NCI-H128 (cell line): ENCODE results near the gene COL6A2.
"Not testable (repeated sequence)": the region's sequence is repeated elsewhere in the genome, so short reads cannot be mapped to it uniquely, and the experiment has no call there.

Experiments
- DNase-seq: peaks from one replicate; lab custom pipeline; 2025; ENCODE audit not compliant: unreplicated experiment; lab: John Stamatoyannopoulos, UW

COL6A2 gene

DNA sequence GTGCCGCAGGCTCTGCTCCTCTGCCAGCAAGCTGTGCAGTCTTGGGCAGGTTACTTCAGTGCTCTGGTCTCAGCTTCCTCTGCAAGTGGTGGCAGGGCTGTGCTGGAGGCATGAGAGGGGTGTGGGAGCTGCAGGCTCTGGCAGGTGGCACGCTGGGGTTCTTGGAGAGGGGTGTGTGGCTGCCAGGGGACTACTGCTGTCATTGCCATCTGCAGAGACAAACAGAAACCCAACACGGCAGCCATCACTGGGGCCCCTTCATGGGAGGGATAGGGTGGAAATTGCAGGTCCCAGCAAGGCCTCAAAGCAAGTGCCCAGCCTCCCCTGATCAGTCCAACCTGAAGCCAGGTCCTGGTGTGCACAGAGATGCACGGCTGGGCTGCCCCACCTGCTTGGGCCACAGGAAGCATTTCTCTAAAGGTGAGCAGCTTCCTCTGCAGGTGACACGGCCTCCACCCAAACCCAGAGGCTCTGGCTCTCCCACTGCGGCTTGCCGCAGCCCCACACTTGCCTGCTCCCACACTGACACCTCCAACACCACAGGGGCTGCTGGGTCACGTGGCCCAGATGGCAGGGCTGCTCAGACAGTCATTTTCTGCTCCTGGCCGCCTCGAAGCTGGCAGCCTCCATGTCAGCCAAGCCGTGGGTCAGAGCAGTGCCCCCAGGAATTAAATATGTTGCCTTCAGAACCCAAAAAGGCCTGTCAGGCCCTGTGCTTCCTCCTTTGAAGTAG lies 4.1 kb upstream of the COL6A2 start:
- no peak for DNase-seq

DNA sequence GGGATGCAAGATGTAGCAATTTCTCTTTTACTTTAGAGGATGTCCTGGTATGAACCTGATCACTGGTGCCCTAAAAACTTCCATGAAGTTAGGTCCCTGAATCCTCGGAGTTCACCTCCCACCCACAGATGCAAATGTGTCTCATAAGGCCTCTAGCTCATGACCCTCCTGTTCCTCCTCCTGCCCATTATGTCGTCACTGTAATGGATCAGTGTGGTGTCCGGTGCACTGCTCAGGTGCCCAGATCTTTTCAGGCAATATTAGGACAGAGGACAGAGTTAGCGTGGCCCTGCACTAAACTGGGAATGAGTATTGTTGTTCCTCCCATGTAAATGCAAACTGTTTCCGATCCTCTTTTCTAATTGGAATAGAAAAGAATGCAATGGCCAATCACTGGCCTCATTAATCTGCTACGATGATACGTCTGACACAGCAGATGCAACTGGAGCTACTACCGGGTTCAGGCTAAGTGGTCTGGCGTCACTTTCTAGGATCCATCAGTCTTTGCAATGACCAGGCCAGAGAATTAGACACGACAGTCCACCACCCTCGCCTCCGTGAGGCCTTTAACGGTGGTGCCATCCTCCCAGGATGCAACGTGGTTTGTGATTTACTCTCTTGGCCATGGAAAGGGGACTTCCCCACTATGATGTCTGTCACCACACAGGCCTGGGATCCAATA lies 3.4 kb upstream of the COL6A2 start:
- no peak for DNase-seq

- DNase-seq: no peak
These were observed 2.7 kb upstream of the COL6A2 start for GRCh38 chr21:46095083-46095719.

DNA sequence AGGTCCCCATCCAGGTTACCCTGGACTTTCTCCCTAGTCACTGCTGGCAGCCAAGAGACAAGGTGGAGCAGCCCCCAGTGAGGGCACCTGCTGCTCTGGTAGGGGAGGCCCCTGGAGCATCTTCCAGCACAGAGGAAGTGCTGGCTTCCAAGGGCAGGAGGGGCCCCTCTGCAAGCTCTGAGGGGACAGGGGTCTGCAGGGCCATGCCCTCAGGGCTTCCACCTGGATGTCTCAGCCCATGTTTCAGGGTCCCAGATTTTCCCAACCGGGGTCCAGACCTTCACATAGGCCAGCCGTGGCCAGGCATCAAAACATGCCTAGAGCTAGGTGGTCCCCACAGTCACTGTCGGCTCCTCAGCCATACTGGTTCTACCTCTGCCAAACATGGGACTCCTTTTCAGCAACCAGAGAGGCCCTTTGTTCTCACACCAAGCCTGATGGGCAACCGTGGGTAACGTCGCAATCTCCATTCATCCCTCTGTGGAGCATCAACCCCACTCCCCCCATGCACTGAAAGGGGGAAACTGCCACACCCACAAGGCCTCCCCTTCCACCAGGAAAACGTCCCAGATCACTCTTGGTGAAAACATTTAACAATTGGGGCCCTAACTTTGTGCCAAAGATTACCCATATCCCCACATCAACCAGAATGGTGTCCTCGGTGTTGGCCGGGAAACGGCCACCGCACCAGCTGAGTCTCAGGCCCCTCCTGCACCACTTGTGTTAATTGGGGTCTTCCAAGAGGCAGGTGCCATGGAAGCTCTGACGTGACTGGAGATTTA lies 1.9 kb upstream of the COL6A2 start:
- DNase-seq: no peak

DNA sequence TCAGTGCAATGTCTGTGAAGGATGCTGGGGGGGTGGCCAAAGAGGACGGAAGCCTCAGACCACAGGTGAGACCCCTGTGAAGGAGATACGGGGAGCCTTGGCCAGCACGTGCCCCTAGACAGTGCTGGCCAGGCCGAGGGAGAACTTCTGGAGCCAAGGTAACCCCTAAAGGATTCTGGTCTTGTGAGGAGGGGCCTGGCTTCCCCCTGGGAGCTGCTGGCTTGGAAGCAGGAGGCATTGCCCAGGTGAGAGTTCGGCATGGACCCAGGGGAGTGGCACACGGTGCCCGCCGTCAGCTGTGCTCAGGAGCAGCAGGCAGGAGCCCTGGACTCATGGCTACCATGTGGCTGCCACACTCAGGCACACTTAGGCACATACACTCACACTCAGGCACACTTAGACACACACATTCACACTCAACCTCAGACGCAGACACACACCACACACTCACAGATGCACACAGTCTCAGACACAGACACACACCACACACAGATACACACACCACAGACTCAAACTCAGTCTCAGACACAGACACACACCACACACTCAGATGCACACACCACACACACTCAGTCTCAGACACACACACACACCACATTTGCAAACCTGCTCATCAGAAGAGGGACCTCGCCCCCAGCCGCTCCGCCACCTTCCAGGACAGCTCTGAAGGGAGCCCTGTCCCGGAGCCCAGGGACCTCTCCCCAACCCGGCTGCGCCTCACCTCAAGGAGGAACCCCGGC lies 1.1 kb upstream of the COL6A2 start:
- DNase-seq: no peak

- no peak for DNase-seq
These were observed 610 bp downstream of the COL6A2 start for GRCh38 chr21:46098303-46099141.

GRCh38 chr21:46099476-46099875 lies 1.6 kb downstream of the COL6A2 start:
- no peak for DNase-seq

GRCh38 chr21:46100020-46100419 lies 2.1 kb downstream of the COL6A2 start:
- DNase-seq: no peak

DNA sequence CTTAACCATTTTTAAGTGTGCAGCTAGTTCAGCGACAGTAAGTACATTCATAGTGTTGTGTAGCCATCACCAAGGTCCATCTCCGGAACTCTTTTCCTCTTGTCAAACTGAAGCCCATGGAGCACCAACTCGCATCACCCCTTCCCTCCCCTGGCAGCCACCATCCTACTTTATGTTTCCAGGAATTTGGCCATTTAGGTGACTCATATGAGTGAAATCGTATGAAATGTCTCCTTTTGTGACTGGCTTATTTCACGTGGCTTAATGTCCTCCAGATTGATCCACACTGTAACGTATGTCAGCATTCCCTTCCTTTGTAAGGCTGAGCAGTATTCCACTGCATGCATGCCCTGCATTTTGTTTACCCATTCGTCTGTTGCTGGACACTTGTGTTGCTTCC lies 2.5 kb downstream of the COL6A2 start:
- no peak for DNase-seq

- no peak for DNase-seq
These were observed 3.0 kb downstream of the COL6A2 start for GRCh38 chr21:46100906-46101305.

DNA sequence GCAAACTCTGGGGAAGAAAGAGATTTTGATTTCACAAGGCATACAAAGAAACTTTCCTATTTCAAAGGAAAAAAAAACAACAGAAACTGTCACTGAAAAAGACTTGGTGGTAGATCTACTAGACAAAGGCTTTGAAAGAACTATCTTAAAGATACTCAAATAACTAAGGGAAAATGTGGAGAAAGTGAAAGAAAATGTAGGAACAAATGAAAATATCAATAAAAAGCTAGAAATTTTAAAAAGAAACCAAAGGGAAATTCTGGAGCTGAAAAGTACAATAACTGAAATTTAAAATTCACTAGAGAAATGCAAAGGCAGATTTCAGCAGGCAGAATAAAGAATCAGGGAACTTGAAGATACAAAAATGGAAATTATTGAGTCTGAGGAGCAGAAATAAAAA lies 6.2 kb downstream of the COL6A2 start:
- DNase-seq: no peak

- not testable (repeated sequence) for DNase-seq
These were observed 9.5 kb downstream of the COL6A2 start for GRCh38 chr21:46107376-46107775.

GRCh38 chr21:46108827-46109312 lies 11.0 kb downstream of the COL6A2 start:
- DNase-seq: no peak

- no peak for DNase-seq
These were observed 11.7 kb downstream of the COL6A2 start for GRCh38 chr21:46109313-46110221.

DNA sequence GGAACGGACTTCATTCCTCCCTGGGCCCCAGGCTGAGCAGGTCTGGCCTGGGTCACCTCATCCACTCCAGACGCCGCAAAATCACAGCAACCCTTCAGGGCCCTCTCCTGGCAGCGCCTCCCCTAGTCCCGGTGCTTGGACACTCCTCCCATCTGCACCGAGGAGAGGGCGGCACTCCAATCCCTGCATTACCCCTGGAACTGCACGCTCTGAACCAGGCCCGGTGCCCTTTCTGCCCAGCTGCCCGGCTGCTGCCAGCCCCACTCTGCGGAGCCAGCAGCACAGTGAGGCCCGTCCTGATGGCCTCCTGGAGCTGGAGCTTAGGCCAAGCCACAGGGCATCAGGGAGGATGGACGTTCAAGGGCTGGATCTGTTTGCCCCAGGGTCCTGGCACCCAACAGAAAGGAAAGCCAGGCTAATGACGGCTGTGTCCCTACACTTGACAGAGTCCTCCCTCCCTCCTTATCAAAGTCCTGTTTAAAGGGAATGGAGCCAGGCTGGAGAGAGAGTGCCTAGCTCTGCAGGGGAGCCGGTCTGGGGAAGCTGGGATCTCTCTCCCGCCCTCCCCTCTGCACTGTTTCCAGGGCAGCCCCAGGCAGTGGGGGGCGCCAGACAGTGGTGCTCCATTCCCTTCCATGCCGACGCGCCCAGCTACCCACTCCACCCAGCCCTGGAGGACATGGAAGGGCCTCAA lies 12.7 kb downstream of the COL6A2 start:
- DNase-seq: no peak

GRCh38 chr21:46111193-46111571 lies 13.3 kb downstream of the COL6A2 start:
- no peak for DNase-seq

DNA sequence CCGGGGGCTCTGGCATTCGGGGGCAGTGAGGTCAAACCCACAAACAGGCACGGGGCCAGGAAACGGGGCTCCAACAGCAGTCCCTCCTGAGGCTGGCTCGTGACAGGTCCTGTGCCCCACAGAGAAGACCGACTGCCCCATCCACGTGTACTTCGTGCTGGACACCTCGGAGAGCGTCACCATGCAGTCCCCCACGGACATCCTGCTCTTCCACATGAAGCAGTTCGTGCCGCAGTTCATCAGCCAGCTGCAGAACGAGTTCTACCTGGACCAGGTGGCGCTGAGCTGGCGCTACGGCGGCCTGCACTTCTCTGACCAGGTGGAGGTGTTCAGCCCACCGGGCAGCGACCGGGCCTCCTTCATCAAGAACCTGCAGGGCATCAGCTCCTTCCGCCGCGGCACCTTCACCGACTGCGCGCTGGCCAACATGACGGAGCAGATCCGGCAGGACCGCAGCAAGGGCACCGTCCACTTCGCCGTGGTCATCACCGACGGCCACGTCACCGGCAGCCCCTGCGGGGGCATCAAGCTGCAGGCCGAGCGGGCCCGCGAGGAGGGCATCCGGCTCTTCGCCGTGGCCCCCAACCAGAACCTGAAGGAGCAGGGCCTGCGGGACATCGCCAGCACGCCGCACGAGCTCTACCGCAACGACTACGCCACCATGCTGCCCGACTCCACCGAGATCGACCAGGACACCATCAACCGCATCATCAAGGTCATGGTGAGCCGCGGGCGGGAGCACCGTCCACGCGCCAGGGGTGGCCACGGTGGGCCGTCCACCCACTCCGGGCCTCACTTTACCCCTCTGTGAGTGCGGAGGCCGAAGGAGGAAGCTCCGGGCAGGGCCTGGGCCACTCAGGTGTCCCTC lies 14.2 kb downstream of the COL6A2 start:
- DNase-seq: no peak
